GM19372 (cell line): Measurements from ENCODE around the gene GUCY1B1.

ENCODE experiments used
- ATAC-seq: cut with Tn5 transposase; IDR thresholded peaks from one replicate; pipeline ENCODE4 v1.9.1; 2021; ENCODE audit warnings: mild to moderate bottlenecking, low read depth, moderate library complexity; ENCODE audit not compliant: unreplicated experiment

GUCY1B1 gene

DNA sequence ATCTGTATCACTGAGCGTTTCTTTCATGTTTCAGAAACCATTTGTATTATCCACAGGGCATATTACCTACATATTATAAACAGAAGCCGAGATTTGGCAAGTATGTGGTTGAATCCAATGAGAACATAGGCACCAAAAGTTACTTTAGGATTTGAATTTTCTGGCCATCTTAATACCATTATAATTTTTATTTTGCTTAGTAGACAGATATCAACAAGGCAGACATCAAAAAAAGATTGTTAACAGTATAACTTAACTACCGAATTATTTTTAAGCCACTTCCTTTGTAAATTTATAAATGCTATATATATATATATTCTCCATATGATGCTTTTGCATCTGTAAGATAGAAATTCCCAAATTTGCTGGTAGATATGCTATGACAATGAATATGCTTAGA is 2.2 kb downstream of the GUCY1B1 start:
- ATAC-seq, result no peak

DNA sequence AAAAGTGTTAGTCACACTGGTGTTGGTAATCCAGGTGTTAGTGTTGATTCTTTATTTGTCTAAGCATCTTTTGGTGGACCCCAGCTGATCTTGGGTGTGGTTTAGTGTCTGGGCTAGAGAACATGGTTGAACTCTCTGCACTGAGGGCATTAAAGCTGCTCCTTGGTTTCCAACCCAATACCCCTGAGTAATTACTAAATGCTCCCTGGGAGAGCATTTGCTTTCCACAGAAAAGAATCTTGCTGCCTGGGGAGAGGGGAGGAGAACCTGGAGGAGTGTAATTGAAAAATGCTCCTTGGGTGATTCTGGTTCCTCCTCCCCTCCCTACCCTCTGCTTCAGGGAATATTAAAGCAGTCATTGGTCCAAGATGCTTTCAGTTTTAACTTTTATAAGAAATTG is 3.1 kb downstream of the GUCY1B1 start:
- ATAC-seq, result no peak

- ATAC-seq, result no peak
These were observed 3.5 kb downstream of the GUCY1B1 start for GRCh38 chr4:155762334-155762733.

DNA sequence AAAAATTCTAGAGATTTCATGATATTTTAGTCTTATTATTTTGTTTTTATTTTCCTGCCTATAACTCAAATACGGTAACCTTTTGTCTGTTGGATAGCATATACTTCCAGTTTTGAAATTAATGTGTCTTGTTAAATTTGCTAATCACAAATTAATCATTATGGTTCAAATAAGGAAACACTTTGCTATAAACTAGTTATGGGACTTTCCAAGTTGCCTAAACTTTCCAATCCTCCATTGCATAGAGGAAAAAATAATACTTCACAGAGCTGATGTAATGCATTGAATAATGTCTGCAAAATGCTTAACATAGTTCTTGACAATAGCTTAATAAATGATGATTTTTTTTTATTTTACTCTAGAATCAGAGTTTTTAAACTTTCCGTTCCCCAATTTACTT is 4.7 kb downstream of the GUCY1B1 start:
- ATAC-seq, result no peak

GRCh38 chr4:155765149-155765548 is 6.3 kb downstream of the GUCY1B1 start:
- ATAC-seq, result no peak

GRCh38 chr4:155766622-155767021 is 7.8 kb downstream of the GUCY1B1 start:
- ATAC-seq, result no peak

GRCh38 chr4:155768370-155768769 is 9.5 kb downstream of the GUCY1B1 start:
- no peak for ATAC-seq

DNA sequence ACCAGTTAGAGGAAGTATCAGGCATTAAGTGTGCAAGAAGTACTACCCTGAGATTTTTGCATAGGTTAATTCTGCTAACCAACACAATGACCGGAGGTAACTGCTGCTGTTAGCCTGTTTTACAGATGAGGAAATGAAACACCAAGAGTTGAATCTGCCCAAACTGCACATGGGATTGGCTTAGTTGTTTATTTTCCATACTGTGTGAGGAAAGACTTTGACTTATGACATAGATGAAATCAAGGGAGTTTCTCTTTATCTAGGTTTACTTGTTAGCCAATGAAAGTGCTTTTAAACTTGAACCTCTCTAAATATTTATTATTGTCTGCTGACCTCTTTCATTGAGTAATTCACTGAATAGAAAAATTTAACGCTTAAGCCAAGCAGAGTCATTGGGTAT is 10.3 kb downstream of the GUCY1B1 start:
- no peak for ATAC-seq

GRCh38 chr4:155772459-155773195 is 13.8 kb downstream of the GUCY1B1 start:
- ATAC-seq, result no peak

- no peak for ATAC-seq
These were observed 14.5 kb downstream of the GUCY1B1 start for GRCh38 chr4:155773196-155773800.

GRCh38 chr4:155774033-155774432 is 15.2 kb downstream of the GUCY1B1 start:
- ATAC-seq, result no peak

DNA sequence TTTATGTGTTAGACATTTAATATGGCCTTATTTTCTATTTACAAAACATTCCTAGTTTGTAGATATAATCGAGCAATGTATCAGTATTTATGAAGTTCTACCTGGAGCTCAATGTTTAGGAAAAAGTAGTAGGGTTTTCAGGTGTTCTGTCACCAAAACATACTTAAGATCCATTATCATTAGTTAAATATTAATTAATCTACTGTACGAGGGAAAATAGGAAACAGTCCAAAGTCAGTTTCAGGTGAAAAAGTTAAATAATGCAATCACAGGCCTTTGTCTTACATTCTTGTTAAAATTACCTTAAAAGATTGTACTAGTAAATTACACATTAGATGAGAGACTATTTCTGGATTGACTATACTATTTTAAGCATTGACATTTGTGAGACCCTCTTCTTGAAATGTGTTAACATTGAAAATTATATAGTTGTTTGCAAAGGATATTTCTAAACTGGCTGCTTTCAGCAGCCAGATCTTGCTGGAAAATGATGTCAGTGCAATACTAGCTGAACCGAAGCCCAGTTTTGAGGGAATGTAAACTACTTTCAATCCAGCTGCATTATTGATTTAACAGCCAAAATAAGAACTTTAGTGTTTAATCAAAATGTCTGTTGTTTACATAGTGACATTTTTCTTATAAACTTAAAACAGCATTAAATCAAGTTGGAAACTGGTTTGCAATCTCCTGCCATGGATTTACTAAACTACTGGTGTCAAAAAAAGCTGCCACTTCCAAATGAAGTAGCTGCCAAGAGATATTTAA is 19.3 kb downstream of the GUCY1B1 start:
- ATAC-seq, result no peak

- no peak for ATAC-seq
These were observed 22.0 kb downstream of the GUCY1B1 start for GRCh38 chr4:155780775-155781174.

GRCh38 chr4:155781249-155781831 is 22.5 kb downstream of the GUCY1B1 start:
- ATAC-seq, result no peak

DNA sequence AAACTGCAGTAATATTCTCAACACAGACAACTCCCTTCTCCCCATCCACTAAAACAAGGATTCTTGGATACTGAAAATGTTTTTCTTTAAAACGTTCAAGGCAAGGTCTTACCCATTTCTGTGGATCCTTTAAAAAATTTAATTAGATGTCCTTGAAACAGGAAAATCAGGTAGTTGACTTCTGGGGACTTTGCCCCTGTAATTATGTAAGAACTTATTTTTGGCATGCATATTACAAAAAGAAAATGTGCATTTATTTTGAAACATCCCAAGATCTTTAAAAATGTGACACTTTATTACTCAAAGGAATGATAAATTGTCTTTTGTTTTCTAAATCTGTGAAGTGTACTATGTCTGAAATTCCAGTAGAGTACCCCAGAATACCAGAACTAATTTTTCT is 25.8 kb downstream of the GUCY1B1 start:
- no peak for ATAC-seq

DNA sequence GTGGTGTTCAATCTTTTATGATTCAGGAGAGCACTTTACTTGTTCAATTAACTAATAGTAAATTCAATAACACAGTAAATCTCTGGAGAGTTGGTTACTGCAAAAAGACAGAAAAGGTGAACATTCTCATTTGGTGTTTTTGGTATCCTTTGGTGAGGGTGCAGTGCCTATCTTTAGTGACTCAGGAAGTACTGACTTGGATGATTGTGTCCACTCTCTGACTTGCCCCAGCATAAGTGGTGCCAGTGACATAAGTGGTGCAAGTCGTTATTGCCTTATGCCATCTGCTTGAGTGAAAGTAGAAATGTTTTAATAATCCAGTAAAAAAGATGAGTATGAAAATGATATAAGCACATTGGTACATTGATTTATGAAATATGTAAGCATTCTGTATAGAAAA is 27.0 kb downstream of the GUCY1B1 start:
- ATAC-seq, result no peak

GRCh38 chr4:155787113-155787710 is 28.4 kb downstream of the GUCY1B1 start:
- peak; percentile 97 for ATAC-seq

- no peak for ATAC-seq
These were observed 30.6 kb downstream of the GUCY1B1 start for GRCh38 chr4:155789391-155789790.

DNA sequence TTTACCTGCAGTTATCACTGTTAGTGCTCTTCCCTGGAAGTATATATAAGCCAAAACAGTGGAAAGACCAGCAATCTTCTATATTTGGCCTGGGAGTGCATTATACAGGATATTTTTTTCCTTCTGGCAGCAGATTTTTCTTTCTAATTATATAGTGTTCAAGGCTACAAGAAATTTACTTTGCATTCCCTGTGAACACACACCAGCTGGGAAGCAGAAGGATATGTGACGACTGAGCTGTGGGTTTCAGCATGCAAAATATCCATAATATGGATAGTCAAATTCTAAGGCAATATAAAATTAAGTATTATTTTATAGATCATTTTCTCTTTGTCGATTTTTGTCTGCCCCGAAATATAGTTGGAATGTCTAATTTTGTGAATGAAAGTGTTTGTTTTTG is 31.2 kb downstream of the GUCY1B1 start:
- ATAC-seq, result no peak

GRCh38 chr4:155794589-155795236 is 35.9 kb downstream of the GUCY1B1 start:
- no peak for ATAC-seq
